ENCODE data around the gene RNF213.

Gene RNF213

GRCh38 chr17:80416940-80417293 lies 156.3 kb downstream of the RNF213 start:
- Mint-ChIP-seq H3K4me1 (peaks cover 21% of the 10 kb centered on the region), H3K27me3 (peaks cover 13% of the 10 kb centered on the region), H3K36me3 (ENCODE audit: low read depth) (peaks cover 9% of the 10 kb centered on the region), H3K27ac (no peak overlapping the region), H3K4me3 (peak overlapping the region; percentile 83), H3K9me3 (no peaks in the 10 kb centered on the region)
- DNase-seq (no peak), ATAC-seq (no peak)

- no peaks in the 10 kb centered on the region for H3K9me3 Mint-ChIP-seq
- peaks cover 6% of the 10 kb centered on the region for H3K27me3 Mint-ChIP-seq
- no peak overlapping the region for H3K27ac Mint-ChIP-seq
- H3K36me3 Mint-ChIP-seq (ENCODE audit: low read depth), result peaks cover 9% of the 10 kb centered on the region
- no peak overlapping the region for H3K4me3 Mint-ChIP-seq
- no peak for ATAC-seq
- H3K4me1 Mint-ChIP-seq, result peaks cover 21% of the 10 kb centered on the region
- DNase-seq, result no peak
Observed at GRCh38 chr17:80418589-80418988, 157.9 kb downstream of the RNF213 start.

GRCh38 chr17:80419255-80419654 lies 158.6 kb downstream of the RNF213 start:
- peaks cover 21% of the 10 kb centered on the region for H3K4me1 Mint-ChIP-seq
- ATAC-seq, result no peak
- peaks cover 9% of the 10 kb centered on the region for H3K36me3 Mint-ChIP-seq (ENCODE audit: low read depth)

GRCh38 chr17:80421381-80422090 lies 160.9 kb downstream of the RNF213 start:
- Mint-ChIP-seq H3K4me3 (no peak overlapping the region), H3K9me3 (no peaks in the 10 kb centered on the region), H3K27me3 (peaks cover 3% of the 10 kb centered on the region), H3K4me1 (peaks cover 18% of the 10 kb centered on the region), H3K27ac (no peak overlapping the region), H3K36me3 (ENCODE audit: low read depth) (peaks cover 9% of the 10 kb centered on the region)
- ATAC-seq (no peak), DNase-seq (no peak)

More at GRCh38 chr17:80419255-80419654, 158.6 kb downstream of the RNF213 start:
- DNase-seq, result no peak
- peaks cover 1% of the 10 kb centered on the region for H3K27me3 Mint-ChIP-seq
- H3K4me3 Mint-ChIP-seq, result no peak overlapping the region
- no peak overlapping the region for H3K27ac Mint-ChIP-seq
- H3K9me3 Mint-ChIP-seq, result no peaks in the 10 kb centered on the region

GRCh38 chr17:80422276-80422675 lies 161.6 kb downstream of the RNF213 start:
- Mint-ChIP-seq H3K4me3 (no peak overlapping the region), H3K36me3 (ENCODE audit: low read depth) (peaks cover 6% of the 10 kb centered on the region), H3K27me3 (peaks cover 3% of the 10 kb centered on the region), H3K9me3 (no peaks in the 10 kb centered on the region), H3K4me1 (peaks cover 14% of the 10 kb centered on the region), H3K27ac (no peak overlapping the region)
- DNase-seq, result no peak
- ATAC-seq, result no peak

GRCh38 chr17:80422981-80423380 lies 162.3 kb downstream of the RNF213 start:
- no peaks in the 10 kb centered on the region for H3K9me3 Mint-ChIP-seq
- H3K4me3 Mint-ChIP-seq, result no peak overlapping the region
- H3K4me1 Mint-ChIP-seq, result peaks cover 14% of the 10 kb centered on the region
- no peak overlapping the region for H3K27ac Mint-ChIP-seq
- peaks cover 3% of the 10 kb centered on the region for H3K27me3 Mint-ChIP-seq
- ATAC-seq (no peak), DNase-seq (no peak)
- peaks cover 6% of the 10 kb centered on the region for H3K36me3 Mint-ChIP-seq (ENCODE audit: low read depth)

- DNase-seq (no peak), ATAC-seq (no peak)
- Mint-ChIP-seq H3K27ac (no peak overlapping the region), H3K4me1 (peaks cover 14% of the 10 kb centered on the region), H3K4me3 (no peak overlapping the region), H3K36me3 (ENCODE audit: low read depth) (peaks cover 6% of the 10 kb centered on the region), H3K27me3 (peaks cover 3% of the 10 kb centered on the region), H3K9me3 (no peaks in the 10 kb centered on the region)
Observed at GRCh38 chr17:80423536-80424225, 163.0 kb downstream of the RNF213 start.

- peaks cover 3% of the 10 kb centered on the region for H3K27me3 Mint-ChIP-seq
- H3K4me3 Mint-ChIP-seq, result no peak overlapping the region
- no peak overlapping the region for H3K27ac Mint-ChIP-seq
- DNase-seq (no peak), ATAC-seq (no peak)
- peaks cover 6% of the 10 kb centered on the region for H3K36me3 Mint-ChIP-seq (ENCODE audit: low read depth)
- H3K9me3 Mint-ChIP-seq, result no peaks in the 10 kb centered on the region
- H3K4me1 Mint-ChIP-seq, result peaks cover 14% of the 10 kb centered on the region
Observed at GRCh38 chr17:80424261-80424660, 163.6 kb downstream of the RNF213 start.

GRCh38 chr17:80424878-80425765 lies 164.5 kb downstream of the RNF213 start:
- DNase-seq (no peak), ATAC-seq (no peak)
- no peak overlapping the region for H3K4me3 Mint-ChIP-seq

GRCh38 chr17:80425835-80426426 lies 165.3 kb downstream of the RNF213 start:
- Mint-ChIP-seq H3K27ac (no peak overlapping the region), H3K36me3 (ENCODE audit: low read depth) (no peaks in the 10 kb centered on the region), H3K9me3 (no peaks in the 10 kb centered on the region), H3K4me1 (peaks cover 14% of the 10 kb centered on the region), H3K27me3 (peaks cover 3% of the 10 kb centered on the region), H3K4me3 (no peak overlapping the region)
- ATAC-seq, result no peak
- DNase-seq, result no peak

More at GRCh38 chr17:80424878-80425765, 164.5 kb downstream of the RNF213 start:
- peaks cover 3% of the 10 kb centered on the region for H3K27me3 Mint-ChIP-seq
- H3K36me3 Mint-ChIP-seq (ENCODE audit: low read depth), result no peaks in the 10 kb centered on the region
- H3K9me3 Mint-ChIP-seq, result no peaks in the 10 kb centered on the region
- peaks cover 14% of the 10 kb centered on the region for H3K4me1 Mint-ChIP-seq
- no peak overlapping the region for H3K27ac Mint-ChIP-seq

- DNase-seq (peak; percentile 88), ATAC-seq (peak; percentile 92)
- no peaks in the 10 kb centered on the region for H3K9me3 Mint-ChIP-seq
- no peaks in the 10 kb centered on the region for H3K36me3 Mint-ChIP-seq (ENCODE audit: low read depth)
- no peak overlapping the region for H3K27ac Mint-ChIP-seq
- peaks cover 14% of the 10 kb centered on the region for H3K4me1 Mint-ChIP-seq
- H3K4me3 Mint-ChIP-seq, result no peak overlapping the region
- peaks cover 3% of the 10 kb centered on the region for H3K27me3 Mint-ChIP-seq
Observed at GRCh38 chr17:80426671-80427326, 166.1 kb downstream of the RNF213 start.

- Mint-ChIP-seq H3K27ac (no peak overlapping the region), H3K4me3 (no peak overlapping the region), H3K36me3 (ENCODE audit: low read depth) (no peaks in the 10 kb centered on the region), H3K27me3 (peaks cover 3% of the 10 kb centered on the region), H3K9me3 (no peaks in the 10 kb centered on the region), H3K4me1 (peaks cover 14% of the 10 kb centered on the region)
- DNase-seq, result no peak
- no peak for ATAC-seq
Observed at GRCh38 chr17:80427366-80428282, 167.0 kb downstream of the RNF213 start.

GRCh38 chr17:80428363-80428762 lies 167.7 kb downstream of the RNF213 start:
- peaks cover 14% of the 10 kb centered on the region for H3K4me1 Mint-ChIP-seq
- H3K4me3 Mint-ChIP-seq, result no peak overlapping the region
- ATAC-seq (no peak), DNase-seq (no peak)
- no peaks in the 10 kb centered on the region for H3K36me3 Mint-ChIP-seq (ENCODE audit: low read depth)
- H3K27me3 Mint-ChIP-seq, result peaks cover 3% of the 10 kb centered on the region
- H3K9me3 Mint-ChIP-seq, result no peaks in the 10 kb centered on the region
- H3K27ac Mint-ChIP-seq, result no peak overlapping the region
